MCF 10A (cell line): Measurements from ENCODE around the gene AP4S1. TPM values are rescaled to one million over a fixed set of nuclear protein-coding genes. Genes with fewer than 3 reads are reported as not detected.
A peak's percentile ranks its signal among the peaks of the same experiment; 100 is the strongest.

ENCODE experiments used
- BruUV-seq: library from RNA; stranded (reverse); fragments of 400-500 nt; replicated peaks from 2 replicates; lab custom pipeline; 2021; lab: Mats Ljungman, UMichigan
- CTCF ChIA-PET: fragments of 300-600 bp; sonication (Branson Sonifier 250); formaldehyde crosslinking; extraction: SDS; loops from one replicate; lab custom pipeline; 2021; ENCODE audit warnings: antibody characterized with exemption, inconsistent platforms; lab: Yijun Ruan, JAX
- POLR2A ChIA-PET: fragments of 300-600, 350-650 bp; sonication (Branson Sonifier 250); formaldehyde crosslinking; extraction: SDS; loops from one replicate; lab custom pipeline; 2020; ENCODE audit warnings: antibody characterized with exemption, inconsistent platforms; lab: Yijun Ruan, JAX
- DNase-seq: peaks from one replicate; pipeline ENCODE4 v3.0.0-alpha.2; 2018; ENCODE audit not compliant: unreplicated experiment
- H3K27ac Mint-ChIP-seq: one replicate; pipeline ENCODE4 v1.8.0; 2022; ENCODE audit warnings: mild to moderate bottlenecking, low read depth, mixed read lengths; ENCODE audit not compliant: unreplicated experiment
- H3K27me3 Mint-ChIP-seq: one replicate; pipeline ENCODE4 v1.8.0; 2022; ENCODE audit warnings: mixed read lengths; ENCODE audit not compliant: insufficient read depth, unreplicated experiment
- H3K36me3 Mint-ChIP-seq: one replicate; pipeline ENCODE4 v1.8.0; 2022; ENCODE audit warnings: mild to moderate bottlenecking, moderate library complexity, mixed read lengths; ENCODE audit not compliant: insufficient read depth, unreplicated experiment
- H3K4me1 Mint-ChIP-seq: one replicate; pipeline ENCODE4 v1.8.0; 2022; ENCODE audit warnings: mixed read lengths; ENCODE audit not compliant: insufficient read depth, unreplicated experiment
- H3K4me3 Mint-ChIP-seq: one replicate; pipeline ENCODE4 v1.8.0; 2022; ENCODE audit warnings: mild to moderate bottlenecking, moderate library complexity, mixed read lengths; ENCODE audit not compliant: unreplicated experiment
- H3K9me3 Mint-ChIP-seq: one replicate; pipeline ENCODE4 v1.8.0; 2022; ENCODE audit warnings: mixed read lengths; ENCODE audit not compliant: unreplicated experiment
- intact Hi-C: fragments of 100-400 bp; cut with micrococcal nuclease; formaldehyde crosslinking; loops from 2 replicates; pipeline ENCODE4 v1.14.1; 2022
- total RNA-seq: library from RNA; stranded (reverse); gene quantifications from 2 replicates; pipeline ENCODE4 v1.2.3, GENCODE V29; 2022
- TF ChIP-seq, protein P1 (sequence below): fragments of 200-600 bp; IDR thresholded peaks from one replicate; pipeline ENCODE4 v1.8.0; 2022; ENCODE audit warnings: antibody characterized with exemption, mild to moderate bottlenecking; ENCODE audit not compliant: unreplicated experiment

Gene AP4S1
- total RNA-seq, 1 experiment from 2014 or later: 13.4 TPM

DNA sequence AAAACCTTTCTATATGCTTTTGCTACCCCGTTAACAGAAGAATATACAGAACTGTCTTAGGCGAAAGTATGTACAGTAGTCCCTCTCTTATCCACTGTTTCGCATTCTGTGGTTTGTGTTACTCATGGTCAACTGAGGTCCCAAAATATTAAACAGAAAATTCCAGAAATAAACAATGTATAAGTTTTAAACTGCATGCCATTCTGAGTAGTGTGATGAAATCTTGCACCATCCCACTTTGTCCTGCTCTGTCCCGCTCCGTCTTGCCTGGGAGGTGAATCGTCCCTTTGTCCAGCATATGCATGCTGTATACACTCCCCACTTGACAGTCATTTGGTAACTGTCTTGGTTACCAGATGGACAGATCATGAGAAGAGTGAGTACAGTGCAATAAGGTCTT is 70.8 kb downstream of the AP4S1 start:
- no peak for DNase-seq
- H3K27me3 Mint-ChIP-seq: no peaks in the 10 kb centered on the region
- no peaks in the 10 kb centered on the region for H3K9me3 Mint-ChIP-seq
- TF ChIP-seq, protein P1, sequence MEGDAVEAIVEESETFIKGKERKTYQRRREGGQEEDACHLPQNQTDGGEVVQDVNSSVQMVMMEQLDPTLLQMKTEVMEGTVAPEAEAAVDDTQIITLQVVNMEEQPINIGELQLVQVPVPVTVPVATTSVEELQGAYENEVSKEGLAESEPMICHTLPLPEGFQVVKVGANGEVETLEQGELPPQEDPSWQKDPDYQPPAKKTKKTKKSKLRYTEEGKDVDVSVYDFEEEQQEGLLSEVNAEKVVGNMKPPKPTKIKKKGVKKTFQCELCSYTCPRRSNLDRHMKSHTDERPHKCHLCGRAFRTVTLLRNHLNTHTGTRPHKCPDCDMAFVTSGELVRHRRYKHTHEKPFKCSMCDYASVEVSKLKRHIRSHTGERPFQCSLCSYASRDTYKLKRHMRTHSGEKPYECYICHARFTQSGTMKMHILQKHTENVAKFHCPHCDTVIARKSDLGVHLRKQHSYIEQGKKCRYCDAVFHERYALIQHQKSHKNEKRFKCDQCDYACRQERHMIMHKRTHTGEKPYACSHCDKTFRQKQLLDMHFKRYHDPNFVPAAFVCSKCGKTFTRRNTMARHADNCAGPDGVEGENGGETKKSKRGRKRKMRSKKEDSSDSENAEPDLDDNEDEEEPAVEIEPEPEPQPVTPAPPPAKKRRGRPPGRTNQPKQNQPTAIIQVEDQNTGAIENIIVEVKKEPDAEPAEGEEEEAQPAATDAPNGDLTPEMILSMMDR: no peak
- no TSS peak for BruUV-seq
- peaks cover under 1% of the 10 kb centered on the region for H3K4me1 Mint-ChIP-seq
- ChIA-PET CTCF (interaction anchor here (1.1 to 1.2 kb wide), 2 partner anchors 14 kb away, joined by 3 to 8 read pairs; no protein-coding TSS in a partner anchor), POLR2A (interaction anchor here (1.0 to 1.1 kb wide), 2 partner anchors 70 to 73 kb away, joined by 3 read pairs; partner anchors contain the start of gene STRN3)
- no peak overlapping the region for H3K4me3 Mint-ChIP-seq
- H3K27ac Mint-ChIP-seq: no peak overlapping the region
- intact Hi-C loops: no loop called here
- H3K36me3 Mint-ChIP-seq: peaks cover 59% of the 10 kb centered on the region

DNA sequence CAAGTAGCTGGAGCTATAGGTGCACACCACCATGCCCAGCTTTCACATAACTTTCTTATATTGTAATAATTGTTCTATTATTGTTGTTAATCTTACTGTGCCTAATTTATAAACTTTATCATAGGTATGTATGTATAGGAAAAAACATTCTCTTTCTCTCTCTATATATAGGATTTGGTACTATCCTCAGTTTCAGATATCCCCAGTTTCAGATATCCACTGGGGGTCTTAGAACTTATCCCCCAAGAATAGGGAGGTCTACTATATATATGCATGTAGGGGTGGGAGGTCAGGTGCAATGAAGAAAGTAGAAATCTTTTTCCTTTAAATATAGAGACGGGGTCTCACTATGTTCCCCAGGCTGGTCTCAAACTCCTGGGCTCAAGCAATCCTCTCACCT is 71.6 kb downstream of the AP4S1 start:
- TF ChIP-seq, protein P1: no peak
- H3K4me1 Mint-ChIP-seq: no peaks in the 10 kb centered on the region
- no peak overlapping the region for H3K27ac Mint-ChIP-seq
- intact Hi-C loops: no loop called here
- DNase-seq: no peak
- ChIA-PET CTCF (interaction anchor here (0.5 to 1.1 kb wide), 2 partner anchors 15 to 107 kb away, joined by 3 read pairs; no protein-coding TSS in a partner anchor), POLR2A (interaction anchor here (1.0 to 1.8 kb wide), 3 partner anchors 13 to 118 kb away, joined by 3 to 5 read pairs (median 3); partner anchors contain the start of gene STRN3)
- no TSS peak for BruUV-seq
- no peaks in the 10 kb centered on the region for H3K9me3 Mint-ChIP-seq
- H3K36me3 Mint-ChIP-seq: peaks cover 67% of the 10 kb centered on the region
- no peaks in the 10 kb centered on the region for H3K27me3 Mint-ChIP-seq
- no peak overlapping the region for H3K4me3 Mint-ChIP-seq

DNA sequence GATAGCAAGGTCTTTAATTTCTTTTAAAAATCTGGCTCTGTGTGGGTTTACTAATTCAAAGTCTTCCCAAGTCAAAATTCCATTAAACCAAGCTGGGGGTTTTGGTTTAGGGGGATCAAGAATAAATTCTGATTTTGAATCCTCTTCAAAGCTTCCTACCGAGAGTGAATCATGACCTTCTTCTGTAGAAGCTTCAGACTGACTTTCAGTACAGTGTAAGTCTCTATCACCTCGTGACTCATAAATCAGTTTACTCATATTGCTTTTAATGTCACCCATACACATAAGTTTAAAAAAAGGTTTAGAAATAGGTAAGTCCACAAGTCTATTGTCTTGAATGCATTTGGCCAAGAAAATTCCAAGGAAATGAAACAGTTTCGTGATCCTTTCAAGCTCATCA is 81.3 kb downstream of the AP4S1 start:
- Mint-ChIP-seq H3K36me3 (peaks cover 84% of the 10 kb centered on the region), H3K4me3 (no peak overlapping the region), H3K4me1 (no peaks in the 10 kb centered on the region), H3K27me3 (no peaks in the 10 kb centered on the region), H3K27ac (no peak overlapping the region), H3K9me3 (no peaks in the 10 kb centered on the region)
- POLR2A ChIA-PET: interaction anchor here (0.7 to 1.6 kb wide), 5 partner anchors 9 to 102 kb away, joined by 3 to 7 read pairs (median 3); no protein-coding TSS in a partner anchor
- CTCF ChIA-PET: interaction anchor here (0.9 kb wide), 1 partner anchor 11 kb away, joined by 3 read pairs; no protein-coding TSS in a partner anchor
- DNase-seq: no peak
- intact Hi-C loops: no loop called here
- TSS peak; percentile 72 for BruUV-seq
- TF ChIP-seq, protein P1: no peak

DNA sequence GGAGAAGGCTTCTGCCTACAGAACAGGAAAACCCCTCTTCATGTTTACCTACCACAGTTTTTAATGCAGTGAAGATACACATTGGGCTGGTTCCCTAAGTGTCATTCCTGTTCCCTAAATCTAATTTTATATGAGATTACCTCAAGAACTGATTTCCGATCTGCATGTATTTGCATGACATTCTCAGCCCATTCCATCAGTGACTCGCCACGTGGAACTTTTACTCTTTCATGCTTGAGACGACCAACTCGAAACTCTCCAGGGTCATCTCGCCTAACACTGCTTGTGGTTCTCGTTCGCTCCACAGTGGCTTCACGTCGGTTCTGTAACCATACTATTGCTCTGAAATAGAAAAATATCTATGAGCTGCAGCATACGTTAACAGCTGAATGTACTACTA is 83.8 kb downstream of the AP4S1 start:
- intact Hi-C loops: no loop called here
- peaks cover 80% of the 10 kb centered on the region for H3K36me3 Mint-ChIP-seq
- BruUV-seq: no TSS peak
- H3K9me3 Mint-ChIP-seq: no peaks in the 10 kb centered on the region
- H3K4me3 Mint-ChIP-seq: no peak overlapping the region
- DNase-seq: no peak
- peak overlapping the region; percentile 19 for H3K27ac Mint-ChIP-seq
- TF ChIP-seq, protein P1: no peak
- CTCF ChIA-PET: interaction anchor here (0.6 to 1.0 kb wide), 2 partner anchors 9 to 238 kb away, joined by 3 read pairs; no protein-coding TSS in a partner anchor
- POLR2A ChIA-PET: interaction anchor here (1.3 kb wide), 1 partner anchor 11 kb away, joined by 5 read pairs; no protein-coding TSS in a partner anchor
- H3K4me1 Mint-ChIP-seq: no peaks in the 10 kb centered on the region
- H3K27me3 Mint-ChIP-seq: no peaks in the 10 kb centered on the region
